Mucosa of stomach (tissue), 1 donor: ENCODE results near the gene ATP8A2.

Source experiments
- H3K27me3 ChIP-seq: one replicate; pipeline ENCODE4 v1.7.0; 2013; ENCODE audit warnings: mild to moderate bottlenecking, low read length; ENCODE audit not compliant: control insufficient read depth, insufficient read depth
- H3K36me3 ChIP-seq: one replicate; pipeline ENCODE4 v1.7.0; 2013; ENCODE audit warnings: low read length; ENCODE audit not compliant: control insufficient read depth, insufficient read depth
- H3K4me1 ChIP-seq: one replicate; pipeline ENCODE4 v1.7.0; 2013; ENCODE audit warnings: mild to moderate bottlenecking, low read length; ENCODE audit not compliant: control insufficient read depth, insufficient read depth
- H3K4me3 ChIP-seq: one replicate; pipeline ENCODE4 v1.7.0; 2013; ENCODE audit warnings: low read length
- H3K9ac ChIP-seq: one replicate; pipeline ENCODE4 v1.7.0; 2013; ENCODE audit warnings: mild to moderate bottlenecking, low read length, moderate library complexity
- H3K9me3 ChIP-seq: one replicate; pipeline ENCODE4 v1.7.0; 2013; ENCODE audit warnings: mild to moderate bottlenecking, low read length, moderate library complexity; ENCODE audit not compliant: control insufficient read depth
- donor health status: Pancreatic carcinoma.

The ATP8A2 gene

GRCh38 chr13:25971459-25972145 is 599.8 kb downstream of the ATP8A2 start:
- Histone ChIP-seq H3K9ac (no peak overlapping the region), H3K9me3 (no peaks in the 10 kb centered on the region), H3K4me1 (peaks cover 9% of the 10 kb centered on the region)

GRCh38 chr13:25973085-25973484 is 601.3 kb downstream of the ATP8A2 start:
- H3K9me3 ChIP-seq, result no peaks in the 10 kb centered on the region
- no peaks in the 10 kb centered on the region for H3K36me3 ChIP-seq
- H3K9ac ChIP-seq, result no peak overlapping the region
- no peak overlapping the region for H3K4me3 ChIP-seq
- H3K27me3 ChIP-seq, result no peaks in the 10 kb centered on the region
- H3K4me1 ChIP-seq, result peaks cover 18% of the 10 kb centered on the region

More at GRCh38 chr13:25971459-25972145, 599.8 kb downstream of the ATP8A2 start:
- Histone ChIP-seq H3K36me3 (no peaks in the 10 kb centered on the region), H3K4me3 (no peak overlapping the region), H3K27me3 (no peaks in the 10 kb centered on the region)

GRCh38 chr13:25973576-25973975 is 601.8 kb downstream of the ATP8A2 start:
- H3K4me1 ChIP-seq, result peaks cover 23% of the 10 kb centered on the region
- no peaks in the 10 kb centered on the region for H3K36me3 ChIP-seq
- no peak overlapping the region for H3K4me3 ChIP-seq
- H3K27me3 ChIP-seq, result no peaks in the 10 kb centered on the region
- H3K9ac ChIP-seq, result no peak overlapping the region
- H3K9me3 ChIP-seq, result no peaks in the 10 kb centered on the region

GRCh38 chr13:25977216-25977615 is 605.4 kb downstream of the ATP8A2 start:
- Histone ChIP-seq H3K4me1 (peaks cover 14% of the 10 kb centered on the region), H3K36me3 (no peaks in the 10 kb centered on the region), H3K4me3 (no peak overlapping the region), H3K9me3 (no peaks in the 10 kb centered on the region), H3K27me3 (no peaks in the 10 kb centered on the region), H3K9ac (no peak overlapping the region)

- H3K36me3 ChIP-seq, result no peaks in the 10 kb centered on the region
- peaks cover 14% of the 10 kb centered on the region for H3K4me1 ChIP-seq
- no peaks in the 10 kb centered on the region for H3K9me3 ChIP-seq
- H3K9ac ChIP-seq, result no peak overlapping the region
- no peak overlapping the region for H3K4me3 ChIP-seq
- H3K27me3 ChIP-seq, result no peaks in the 10 kb centered on the region
Measured at GRCh38 chr13:25977671-25978070, 605.9 kb downstream of the ATP8A2 start.

GRCh38 chr13:25978961-25979360 is 607.2 kb downstream of the ATP8A2 start:
- H3K36me3 ChIP-seq, result no peaks in the 10 kb centered on the region
- H3K27me3 ChIP-seq, result no peaks in the 10 kb centered on the region
- H3K9me3 ChIP-seq, result no peaks in the 10 kb centered on the region
- no peak overlapping the region for H3K4me3 ChIP-seq
- no peak overlapping the region for H3K9ac ChIP-seq
- peaks cover 14% of the 10 kb centered on the region for H3K4me1 ChIP-seq

- Histone ChIP-seq H3K4me3 (no peak overlapping the region), H3K4me1 (peaks cover 14% of the 10 kb centered on the region), H3K9ac (no peak overlapping the region), H3K9me3 (no peaks in the 10 kb centered on the region), H3K27me3 (no peaks in the 10 kb centered on the region), H3K36me3 (no peaks in the 10 kb centered on the region)
Measured at GRCh38 chr13:25979371-25979770, 607.6 kb downstream of the ATP8A2 start.

- H3K36me3 ChIP-seq, result no peaks in the 10 kb centered on the region
- no peaks in the 10 kb centered on the region for H3K27me3 ChIP-seq
- peaks cover 14% of the 10 kb centered on the region for H3K4me1 ChIP-seq
- H3K4me3 ChIP-seq, result no peak overlapping the region
- H3K9ac ChIP-seq, result no peak overlapping the region
- H3K9me3 ChIP-seq, result no peaks in the 10 kb centered on the region
Measured at GRCh38 chr13:25980255-25980654, 608.5 kb downstream of the ATP8A2 start.

- no peaks in the 10 kb centered on the region for H3K27me3 ChIP-seq
- H3K9me3 ChIP-seq, result no peaks in the 10 kb centered on the region
- H3K4me1 ChIP-seq, result peaks cover 14% of the 10 kb centered on the region
- no peak overlapping the region for H3K9ac ChIP-seq
- H3K36me3 ChIP-seq, result no peaks in the 10 kb centered on the region
- no peak overlapping the region for H3K4me3 ChIP-seq
Measured at GRCh38 chr13:25981060-25981459, 609.3 kb downstream of the ATP8A2 start.

- H3K36me3 ChIP-seq, result no peaks in the 10 kb centered on the region
- peaks cover 10% of the 10 kb centered on the region for H3K4me1 ChIP-seq
- no peaks in the 10 kb centered on the region for H3K27me3 ChIP-seq
- H3K4me3 ChIP-seq, result no peak overlapping the region
- H3K9ac ChIP-seq, result no peak overlapping the region
- H3K9me3 ChIP-seq, result no peaks in the 10 kb centered on the region
Measured at GRCh38 chr13:25982907-25983306, 611.1 kb downstream of the ATP8A2 start.

GRCh38 chr13:25987987-25988386 is 616.2 kb downstream of the ATP8A2 start:
- Histone ChIP-seq H3K4me3 (no peak overlapping the region), H3K27me3 (no peaks in the 10 kb centered on the region), H3K9me3 (no peaks in the 10 kb centered on the region), H3K36me3 (no peaks in the 10 kb centered on the region), H3K9ac (no peak overlapping the region), H3K4me1 (peaks cover 21% of the 10 kb centered on the region)

GRCh38 chr13:25988661-25989060 is 616.9 kb downstream of the ATP8A2 start:
- H3K4me1 ChIP-seq, result peaks cover 21% of the 10 kb centered on the region

GRCh38 chr13:25990801-25991200 is 619.0 kb downstream of the ATP8A2 start:
- H3K9ac ChIP-seq, result no peak overlapping the region
- no peaks in the 10 kb centered on the region for H3K36me3 ChIP-seq
- no peaks in the 10 kb centered on the region for H3K9me3 ChIP-seq
- H3K4me3 ChIP-seq, result no peak overlapping the region
- H3K27me3 ChIP-seq, result no peaks in the 10 kb centered on the region
- peaks cover 21% of the 10 kb centered on the region for H3K4me1 ChIP-seq

More at GRCh38 chr13:25988661-25989060, 616.9 kb downstream of the ATP8A2 start:
- H3K27me3 ChIP-seq, result no peaks in the 10 kb centered on the region
- no peaks in the 10 kb centered on the region for H3K36me3 ChIP-seq
- H3K9me3 ChIP-seq, result no peaks in the 10 kb centered on the region
- no peak overlapping the region for H3K9ac ChIP-seq
- no peak overlapping the region for H3K4me3 ChIP-seq
